GM21825 (cell line): ENCODE data around the gene COL2A1.

Source experiments
- ATAC-seq: cut with Tn5 transposase; IDR thresholded peaks from one replicate; pipeline ENCODE4 v1.9.1; 2021; ENCODE audit warnings: mild to moderate bottlenecking, moderate library complexity; ENCODE audit not compliant: unreplicated experiment

The COL2A1 gene

GRCh38 chr12:48015954-48016353 lies 11.7 kb upstream of the COL2A1 start:
- no peak for ATAC-seq

- ATAC-seq: no peak
Measured at GRCh38 chr12:48015129-48015528, 10.9 kb upstream of the COL2A1 start.

- ATAC-seq: no peak
Measured at GRCh38 chr12:48013287-48013686, 9.0 kb upstream of the COL2A1 start.

- ATAC-seq: no peak
Measured at GRCh38 chr12:48012070-48012469, 7.8 kb upstream of the COL2A1 start.

- no peak for ATAC-seq
Measured at GRCh38 chr12:48010366-48010970, 6.2 kb upstream of the COL2A1 start.

- no peak for ATAC-seq
Measured at GRCh38 chr12:48009471-48009870, 5.2 kb upstream of the COL2A1 start.

GRCh38 chr12:48008950-48009349 lies 4.7 kb upstream of the COL2A1 start:
- no peak for ATAC-seq

- ATAC-seq: no peak
Measured at GRCh38 chr12:48008349-48008748, 4.1 kb upstream of the COL2A1 start.

GRCh38 chr12:48007206-48007605 lies 2.9 kb upstream of the COL2A1 start:
- no peak for ATAC-seq

- no peak for ATAC-seq
Measured at GRCh38 chr12:48005750-48006021, 1.4 kb upstream of the COL2A1 start.

- ATAC-seq: no peak
Measured at GRCh38 chr12:48005001-48005749, 899 bp upstream of the COL2A1 start.

GRCh38 chr12:48003226-48004052 lies 837 bp downstream of the COL2A1 start:
- no peak for ATAC-seq

- no peak for ATAC-seq
Measured at GRCh38 chr12:48002773-48003218, 1.5 kb downstream of the COL2A1 start.

- ATAC-seq: no peak
Measured at GRCh38 chr12:48002414-48002730, 1.9 kb downstream of the COL2A1 start.

GRCh38 chr12:48001505-48002413 lies 2.5 kb downstream of the COL2A1 start:
- no peak for ATAC-seq

- ATAC-seq: no peak
Measured at GRCh38 chr12:48000878-48001504, 3.3 kb downstream of the COL2A1 start.

GRCh38 chr12:47999816-48000215 lies 4.5 kb downstream of the COL2A1 start:
- ATAC-seq: no peak

- no peak for ATAC-seq
Measured at GRCh38 chr12:47997321-47997720, 7.0 kb downstream of the COL2A1 start.

- ATAC-seq: no peak
Measured at GRCh38 chr12:47995981-47996401, 8.3 kb downstream of the COL2A1 start.

- no peak for ATAC-seq
Measured at GRCh38 chr12:47993491-47993890, 10.8 kb downstream of the COL2A1 start.

GRCh38 chr12:47992776-47993175 lies 11.5 kb downstream of the COL2A1 start:
- ATAC-seq: no peak
